ENCODE measurements around the gene PRKCD. TPM values are rescaled to one million over a fixed set of nuclear protein-coding genes. Genes with fewer than 3 reads are reported as not detected.

Gene PRKCD
- total and polyA plus RNA-seq, 2 of the 4 experiments (the other 2 are of a cell fraction): 4.3 to 19.0 TPM

GRCh38 chr3:53174346-53175250 is 13.6 kb downstream of the PRKCD start (continued):
- TF ChIP-seq BHLHE40 (IDR thresholded peaks at IDR 0.05; ENCODE audit: low read depth, low read length): no peak
- TF ChIP-seq POLR2A (IDR thresholded peaks at IDR 0.05; ENCODE audit: low read depth, low read length): no peak

- 97% methylated on average over 4 of the region's 9 CpGs; no CpG with 5 or more reads in 1 of the 2 experiments for WGBS, 2 experiments (ENCODE audit: extremely low coverage in 2 of 2, insufficient read length in 1 of 2)
- Histone ChIP-seq H3K23ac (ENCODE audit: low read depth, low read length) (no peak overlapping the region), H3K4me1 (ENCODE audit: control insufficient read depth, insufficient read depth, low read length) (no peaks in the 10 kb centered on the region), H3K9me3 (ENCODE audit: control insufficient read depth, insufficient read depth, low read length) (no peaks in the 10 kb centered on the region), H4K8ac (ENCODE audit: low read depth in 2 of 2, low read length in 2 of 2) (no peak overlapping the region), H3K4me2 (ENCODE audit: low read depth, low read length) (no peak overlapping the region), H4K91ac (ENCODE audit: insufficient read depth, low read depth, low read length) (no peak overlapping the region), H2AK5ac (ENCODE audit: low read depth, low read length) (no peak overlapping the region), H2BK120ac (ENCODE audit: low read depth, low read length) (no peak overlapping the region), H3K9ac (ENCODE audit: low read depth, low read length) (no peak overlapping the region), H2AFZ (replicated peaks; ENCODE audit: low read length, poor library complexity) (peak overlapping the region; percentile 49), H3K36me3 (ENCODE audit: control insufficient read depth, insufficient read depth, low read length) (peaks cover 20% of the 10 kb centered on the region), H2BK5ac (ENCODE audit: low read depth, low read length, poor library complexity, severe bottlenecking) (no peak overlapping the region), H2BK15ac (ENCODE audit: low read depth, low read length) (no peak overlapping the region), H3K79me1 (ENCODE audit: low read depth in 1 of 2, low read length in 2 of 2) (peaks cover 0 to 37% of the 10 kb centered on the region in 2 experiments), H3K4ac (ENCODE audit: low read depth, low read length) (no peak overlapping the region), H3K27me3 (ENCODE audit: control insufficient read depth, insufficient read depth, low read length) (no peaks in the 10 kb centered on the region), H2AK9ac (replicated peaks; ENCODE audit: low read depth, low read length, poor library complexity) (peak overlapping the region; percentile 60), H3K14ac (replicated peaks; ENCODE audit: low read depth, low read length) (no peak overlapping the region), H3K4me3 (ENCODE audit: insufficient read depth, low read depth, low read length) (no peak overlapping the region), H3K56ac (ENCODE audit: extremely low read depth, insufficient read depth, low read length) (no peak overlapping the region), H2BK20ac (ENCODE audit: low read depth, low read length) (no peak overlapping the region), H3K9me1 (ENCODE audit: insufficient read depth, low read length) (peaks cover 6% of the 10 kb centered on the region; the same call in 1 of the 2 replicates), H3K18ac (ENCODE audit: low read depth, low read length) (no peak overlapping the region), H4K20me1 (ENCODE audit: insufficient read depth, low read length) (peaks cover 10% of the 10 kb centered on the region; the same call in 1 of the 2 replicates), H3K27ac (ENCODE audit: insufficient read depth, low read length) (no peak overlapping the region), H4K5ac (ENCODE audit: low read depth, low read length) (no peak overlapping the region)
- ChIA-PET CTCF (interaction anchor here (0.6 kb wide), 1 partner anchor 1850 kb away, joined by 3 read pairs; no protein-coding TSS in a partner anchor), POLR2A (ENCODE audit: unreplicated experiment) (no interaction called here)
- TF ChIP-seq CHD1 (IDR thresholded peaks at IDR 0.05; ENCODE audit: low read depth, low read length) (no peak), POLR2A (IDR thresholded peaks at IDR 0.05; ENCODE audit: low read depth, low read length) (no peak), RFX5 (IDR thresholded peaks at IDR 0.05; ENCODE audit: low read depth, low read length) (no peak), MAFK (IDR thresholded peaks at IDR 0.05; ENCODE audit: low read depth, low read length) (no peak), CEBPB (IDR thresholded peaks at IDR 0.05; ENCODE audit: low read depth, low read length) (no peak)
- DNase-seq: peak; percentile 39
- dilution Hi-C loops (cut with HindIII; ENCODE audit: low sequenced_read_pairs, unreplicated experiment): no loop called here
- no TSS peak for BruUV-seq (replicated peaks)
- intact Hi-C loops (cut with micrococcal nuclease): no loop called here
- in situ Hi-C loops (cut with MboI; ENCODE audit: low sequenced_read_pairs): no loop called here
- ATAC-seq (ENCODE audit: low read depth): peak; percentile 72
These were observed 14.9 kb downstream of the PRKCD start for GRCh38 chr3:53175613-53176540.

Data from IMR-90 (cell line).